HCT116 (cell line): ENCODE measurements around the gene SUPT3H. TPM values are rescaled to one million over a fixed set of nuclear protein-coding genes. Genes with fewer than 3 reads are reported as not detected.

ENCODE experiments used
- ATAC-seq: fragments of 200-7000 bp; cut with Tn5 transposase; 2 replicates; pipeline ENCODE4 v1.9.1; 2020; ENCODE audit warnings: mild to moderate bottlenecking, moderate library complexity
- BruUV-seq: library from RNA; stranded (reverse); fragments of 400-500 nt; replicated peaks from 2 replicates; lab custom pipeline; 2021; lab: Mats Ljungman, UMichigan
- CTCF ChIA-PET: fragments of 300-600 bp; sonication (Branson Sonifier 250); formaldehyde crosslinking; loops from one replicate; lab custom pipeline; 2021; ENCODE audit warnings: antibody characterized with exemption; lab: Charles Lee
- POLR2A ChIA-PET: fragments of 300-600, 350-600 bp; sonication (Branson Sonifier 250); formaldehyde crosslinking; loops from one replicate; lab custom pipeline; 2021; ENCODE audit warnings: antibody characterized with exemption; lab: Charles Lee
- RAD21 ChIA-PET, 2 experiments: fragments of 300-600 bp; sonication (Branson Sonifier 250); formaldehyde crosslinking; loops; one replicate each; lab custom pipeline; 2023; ENCODE audit warnings: low total read pairs in 2 of 2; ENCODE audit not compliant: uncharacterized antibody in 2 of 2, unreplicated experiment in 2 of 2, low non-redundant PET in 1 of 2; lab: Charles Lee
- DNase-seq: peaks from one replicate; pipeline ENCODE4 v3.0.0-alpha.2; 2010; ENCODE audit warnings: low read depth, low spot score
- H2AFZ ChIP-seq: fragments of 200-600 bp; shearing (Covaris generic), sonication (generic); 2 replicates; pipeline ENCODE4 v1.6.1; 2017; ENCODE audit warnings: low read depth, mixed run types, mixed read lengths, antibody characterized with exemption, low read length; ENCODE audit not compliant: poor library complexity, severe bottlenecking
- H3K27ac ChIP-seq: 2 replicates; pipeline ENCODE4 v1.5.1; 2012; ENCODE audit warnings: low read depth, low read length
- H3K27me3 ChIP-seq: fragments of 200-600 bp; sonication (generic); 2 replicates; pipeline ENCODE4 v1.6.1; 2016; ENCODE audit warnings: mixed run types, low read length, mixed read lengths; ENCODE audit not compliant: insufficient read depth
- H3K36me3 ChIP-seq, 2 experiments: fragments of 200-500 bp in 1 of 2; fragments of 200-600 bp in 1 of 2; sonication (Bioruptor generic) in 1 of 2; sonication (generic) in 1 of 2; 2 replicates each; pipeline versions ENCODE4 v1.5.1 to v1.6.1; 2014 to 2016; ENCODE audit warnings: low read length in 2 of 2, inconsistent platforms in 1 of 2, mixed read lengths in 1 of 2, mixed run types in 1 of 2; ENCODE audit not compliant: insufficient read depth in 2 of 2, control insufficient read depth in 1 of 2
- H3K4me1 ChIP-seq, 2 experiments: fragments of 200-600 bp in 1 of 2; sonication (generic) in 1 of 2; 2 replicates each; pipeline versions ENCODE4 v1.5.1 to v1.6.1; 2012 to 2017; ENCODE audit warnings: low read length in 2 of 2, inconsistent platforms in 1 of 2, mild to moderate bottlenecking in 1 of 2, mixed read lengths in 1 of 2, mixed run types in 1 of 2, moderate library complexity in 1 of 2; ENCODE audit not compliant: insufficient read depth in 2 of 2, control insufficient read depth in 1 of 2
- H3K4me2 ChIP-seq: fragments of 200-600 bp; sonication (generic); 2 replicates; pipeline ENCODE4 v1.6.1; 2017; ENCODE audit warnings: mixed run types, low read length, mixed read lengths
- H3K4me3 ChIP-seq, 2 experiments: fragments of 200-600 bp in 1 of 2; sonication (generic) in 1 of 2; replicated peaks in 1 of 2; 2 replicates each; pipeline ENCODE4 v1.5.1; 2011 to 2016; ENCODE audit warnings: low read length in 2 of 2, control low read depth in 1 of 2, low read depth in 1 of 2, mild to moderate bottlenecking in 1 of 2, mixed read lengths in 1 of 2, mixed run types in 1 of 2
- H3K79me2 ChIP-seq: fragments of 200-600 bp; sonication (generic); 2 replicates; pipeline ENCODE4 v1.6.1; 2017; ENCODE audit warnings: mild to moderate bottlenecking, mixed run types, low read length, moderate library complexity, mixed read lengths; ENCODE audit not compliant: insufficient read depth
- H3K9ac ChIP-seq: fragments of 200-600 bp; sonication (generic); 2 replicates; pipeline ENCODE4 v1.6.1; 2016; ENCODE audit warnings: low read length, mixed read lengths
- H3K9me2 ChIP-seq: fragments of 200-600 bp; sonication (generic), shearing (Covaris generic); 2 replicates; pipeline ENCODE4 v1.6.1; 2017; ENCODE audit warnings: mixed run types, mild to moderate bottlenecking, moderate library complexity; ENCODE audit not compliant: insufficient read depth
- H3K9me3 ChIP-seq, 2 experiments: fragments of 200-500 bp in 1 of 2; fragments of 200-600 bp in 1 of 2; sonication (Bioruptor generic) in 1 of 2; sonication (generic) in 1 of 2; 2 replicates each; pipeline ENCODE4 v1.6.1; 2014 to 2017; ENCODE audit warnings: low read length in 2 of 2, mixed read lengths in 2 of 2, inconsistent platforms in 1 of 2, low read depth in 1 of 2, mild to moderate bottlenecking in 1 of 2, mixed run types in 1 of 2, moderate library complexity in 1 of 2; ENCODE audit not compliant: control insufficient read depth in 1 of 2, insufficient read depth in 1 of 2
- H4K20me1 ChIP-seq: fragments of 200-600 bp; sonication (generic), shearing (Covaris generic); 2 replicates; pipeline ENCODE4 v1.6.1; 2017; ENCODE audit warnings: mixed run types, mild to moderate bottlenecking, moderate library complexity; ENCODE audit not compliant: insufficient read depth
- ATF3 ChIP-seq: IDR thresholded peaks from 2 replicates; pipeline ENCODE4 v1.6.1; 2012
- CBX3 ChIP-seq: IDR thresholded peaks from 2 replicates; pipeline ENCODE4 v1.6.1; 2012; ENCODE audit warnings: low read depth
- CEBPB ChIP-seq: IDR thresholded peaks from 2 replicates; pipeline ENCODE4 v1.6.1; 2012; ENCODE audit warnings: low read depth
- EGR1 ChIP-seq: IDR thresholded peaks from 2 replicates; pipeline ENCODE4 v1.6.1; 2012; ENCODE audit warnings: low read depth
- ELF1 ChIP-seq: IDR thresholded peaks from 2 replicates; pipeline ENCODE4 v1.6.1; 2012; ENCODE audit warnings: low read depth, borderline replicate concordance
- EZH2 ChIP-seq: fragments of 200-600 bp; sonication (generic); IDR thresholded peaks from 2 replicates; pipeline ENCODE4 v1.6.1; 2017; ENCODE audit warnings: antibody characterized with exemption, mixed run types
- POLR2AphosphoS5 ChIP-seq: IDR thresholded peaks from 2 replicates; pipeline ENCODE4 v1.6.1; 2011; ENCODE audit warnings: mild to moderate bottlenecking, low read depth, low read length, moderate library complexity
- RAD21 ChIP-seq: IDR thresholded peaks from 2 replicates; pipeline ENCODE4 v1.6.1; 2012; ENCODE audit warnings: low read depth, mild to moderate bottlenecking
- SIN3A ChIP-seq: IDR thresholded peaks from 2 replicates; pipeline ENCODE4 v1.6.1; 2012; ENCODE audit warnings: low read depth
- SRF ChIP-seq: IDR thresholded peaks from 2 replicates; pipeline ENCODE4 v1.6.1; 2012; ENCODE audit warnings: low read depth
- TCF7L2 ChIP-seq: IDR thresholded peaks from 2 replicates; pipeline ENCODE4 v1.7.0; 2011; ENCODE audit warnings: borderline replicate concordance, inconsistent platforms; ENCODE audit not compliant: insufficient read depth, insufficient read length; ENCODE audit errors: extremely low read depth
- ZFX ChIP-seq: fragments of 450-650 bp; IDR thresholded peaks from 2 replicates; pipeline ENCODE4 v1.6.1; 2017
- intact Hi-C: fragments of 100-400 bp; cut with micrococcal nuclease; formaldehyde crosslinking; loops from 2 replicates; pipeline ENCODE4 v1.10.0; 2022
- total RNA-seq: library from RNA; stranded (reverse); gene quantifications from one replicate; pipeline ENCODE4 v1.2.1, GENCODE V29; 2021; ENCODE audit not compliant: unreplicated experiment
- TF ChIP-seq, protein P1 (sequence below): IDR thresholded peaks from 2 replicates; pipeline ENCODE4 v1.6.1; 2012
- TF ChIP-seq, protein P2 (sequence below): IDR thresholded peaks from 2 replicates; pipeline ENCODE4 v1.6.1; 2012; ENCODE audit warnings: low read depth

The SUPT3H gene
- total RNA-seq, 1 experiment from 2014 or later: 7.4 TPM

- CTCF ChIA-PET: no interaction called here
- TF ChIP-seq EZH2 (no peak), ZFX (no peak), ATF3 (no peak), CEBPB (no peak), EGR1 (no peak), POLR2AphosphoS5 (no peak), SRF (no peak), CBX3 (no peak), TCF7L2 (no peak), SIN3A (no peak), ELF1 (no peak), RAD21 (no peak)
- TF ChIP-seq, protein P1, sequence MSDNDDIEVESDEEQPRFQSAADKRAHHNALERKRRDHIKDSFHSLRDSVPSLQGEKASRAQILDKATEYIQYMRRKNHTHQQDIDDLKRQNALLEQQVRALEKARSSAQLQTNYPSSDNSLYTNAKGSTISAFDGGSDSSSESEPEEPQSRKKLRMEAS: no peak
- TF ChIP-seq, protein P2, sequence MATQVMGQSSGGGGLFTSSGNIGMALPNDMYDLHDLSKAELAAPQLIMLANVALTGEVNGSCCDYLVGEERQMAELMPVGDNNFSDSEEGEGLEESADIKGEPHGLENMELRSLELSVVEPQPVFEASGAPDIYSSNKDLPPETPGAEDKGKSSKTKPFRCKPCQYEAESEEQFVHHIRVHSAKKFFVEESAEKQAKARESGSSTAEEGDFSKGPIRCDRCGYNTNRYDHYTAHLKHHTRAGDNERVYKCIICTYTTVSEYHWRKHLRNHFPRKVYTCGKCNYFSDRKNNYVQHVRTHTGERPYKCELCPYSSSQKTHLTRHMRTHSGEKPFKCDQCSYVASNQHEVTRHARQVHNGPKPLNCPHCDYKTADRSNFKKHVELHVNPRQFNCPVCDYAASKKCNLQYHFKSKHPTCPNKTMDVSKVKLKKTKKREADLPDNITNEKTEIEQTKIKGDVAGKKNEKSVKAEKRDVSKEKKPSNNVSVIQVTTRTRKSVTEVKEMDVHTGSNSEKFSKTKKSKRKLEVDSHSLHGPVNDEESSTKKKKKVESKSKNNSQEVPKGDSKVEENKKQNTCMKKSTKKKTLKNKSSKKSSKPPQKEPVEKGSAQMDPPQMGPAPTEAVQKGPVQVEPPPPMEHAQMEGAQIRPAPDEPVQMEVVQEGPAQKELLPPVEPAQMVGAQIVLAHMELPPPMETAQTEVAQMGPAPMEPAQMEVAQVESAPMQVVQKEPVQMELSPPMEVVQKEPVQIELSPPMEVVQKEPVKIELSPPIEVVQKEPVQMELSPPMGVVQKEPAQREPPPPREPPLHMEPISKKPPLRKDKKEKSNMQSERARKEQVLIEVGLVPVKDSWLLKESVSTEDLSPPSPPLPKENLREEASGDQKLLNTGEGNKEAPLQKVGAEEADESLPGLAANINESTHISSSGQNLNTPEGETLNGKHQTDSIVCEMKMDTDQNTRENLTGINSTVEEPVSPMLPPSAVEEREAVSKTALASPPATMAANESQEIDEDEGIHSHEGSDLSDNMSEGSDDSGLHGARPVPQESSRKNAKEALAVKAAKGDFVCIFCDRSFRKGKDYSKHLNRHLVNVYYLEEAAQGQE: no peak
- Histone ChIP-seq H3K9me3 (no peaks in the 10 kb centered on the region), H3K4me2 (no peak overlapping the region), H3K27ac (no peak overlapping the region), H3K4me1 (no peaks in the 10 kb centered on the region), H3K27me3 (no peaks in the 10 kb centered on the region), H3K79me2 (no peaks in the 10 kb centered on the region), H2AFZ (no peak overlapping the region), H3K36me3 (no peaks in the 10 kb centered on the region), H3K9me2 (no peaks in the 10 kb centered on the region), H4K20me1 (no peaks in the 10 kb centered on the region), H3K9ac (no peak overlapping the region), H3K4me3 (no peak overlapping the region)
- ATAC-seq: no peak
- intact Hi-C loops: no loop called here
- no TSS peak for BruUV-seq
- no peak for DNase-seq
- POLR2A ChIA-PET: no interaction called here
- RAD21 ChIA-PET: no interaction called here
These were observed 77.0 kb downstream of the SUPT3H start for GRCh38 chr6:45300736-45301135.
